GM10266 (cell line): ENCODE results near the gene SLIT3.
"Not testable (repeated sequence)": the region's sequence is repeated elsewhere in the genome, so short reads cannot be mapped to it uniquely, and the experiment has no call there.

ENCODE experiments used
- DNase-seq: peaks from one replicate; pipeline ENCODE4 v3.0.0; 2012; ENCODE audit errors: extremely low spot score
- CTCF ChIP-seq: IDR thresholded peaks from 2 replicates; pipeline ENCODE4 v1.5.1; 2012; ENCODE audit warnings: mild to moderate bottlenecking, low read depth; ENCODE audit not compliant: control insufficient read depth, insufficient read depth; ENCODE audit errors: missing control alignments

The SLIT3 gene

GRCh38 chr5:169112016-169112415, 188.9 kb downstream of the SLIT3 start:
- no peak for TF ChIP-seq CTCF

GRCh38 chr5:169106911-169107706, 193.8 kb downstream of the SLIT3 start:
- no peak for DNase-seq
- no peak for TF ChIP-seq CTCF

More at GRCh38 chr5:169112016-169112415, 188.9 kb downstream of the SLIT3 start:
- no peak for DNase-seq

- DNase-seq, result not testable (repeated sequence)
Measured at GRCh38 chr5:169105582-169105981, 195.4 kb downstream of the SLIT3 start.

GRCh38 chr5:169104937-169105494, 195.9 kb downstream of the SLIT3 start:
- no peak for DNase-seq
- no peak for TF ChIP-seq CTCF

GRCh38 chr5:169103586-169104181, 197.3 kb downstream of the SLIT3 start:
- no peak for DNase-seq
- TF ChIP-seq CTCF, result no peak

GRCh38 chr5:169101966-169102365, 199.0 kb downstream of the SLIT3 start:
- no peak for DNase-seq
- no peak for TF ChIP-seq CTCF

GRCh38 chr5:169100735-169101075, 200.2 kb downstream of the SLIT3 start:
- TF ChIP-seq CTCF, result no peak
- DNase-seq, result no peak
